ENCODE measurements around the gene CCDC92B.
A peak's percentile ranks its signal among the peaks of the same experiment; 100 is the strongest.

CCDC92B gene

GRCh38 chr17:2777242-2777867, 27.9 kb upstream of the CCDC92B start:
- no peak for DNase-seq

GRCh38 chr17:2776589-2777241, 27.3 kb upstream of the CCDC92B start:
- peak; percentile 67 for DNase-seq

DNA sequence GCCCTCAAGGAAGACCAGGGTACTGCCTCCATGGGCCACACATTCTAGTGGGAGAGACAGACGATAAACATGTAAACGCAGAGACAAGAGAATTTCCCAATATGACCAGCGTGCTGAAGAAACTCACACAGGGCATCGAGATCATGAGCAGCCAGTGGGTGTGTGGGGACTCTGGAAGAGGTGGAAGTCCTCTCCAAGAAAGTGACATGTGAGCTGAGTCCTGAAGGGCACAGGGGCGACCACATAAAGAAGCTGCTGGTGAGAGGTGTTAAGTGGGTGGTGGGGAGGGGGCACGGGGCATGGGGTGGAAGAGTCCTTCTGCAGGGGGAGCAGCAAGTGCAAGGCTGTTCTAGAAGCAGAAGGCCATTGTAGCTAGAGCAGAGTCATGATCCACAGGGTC, 25.8 kb upstream of the CCDC92B start:
- no peak for DNase-seq

- DNase-seq = no peak
These were observed 20.7 kb upstream of the CCDC92B start for GRCh38 chr17:2770129-2770528.

DNA sequence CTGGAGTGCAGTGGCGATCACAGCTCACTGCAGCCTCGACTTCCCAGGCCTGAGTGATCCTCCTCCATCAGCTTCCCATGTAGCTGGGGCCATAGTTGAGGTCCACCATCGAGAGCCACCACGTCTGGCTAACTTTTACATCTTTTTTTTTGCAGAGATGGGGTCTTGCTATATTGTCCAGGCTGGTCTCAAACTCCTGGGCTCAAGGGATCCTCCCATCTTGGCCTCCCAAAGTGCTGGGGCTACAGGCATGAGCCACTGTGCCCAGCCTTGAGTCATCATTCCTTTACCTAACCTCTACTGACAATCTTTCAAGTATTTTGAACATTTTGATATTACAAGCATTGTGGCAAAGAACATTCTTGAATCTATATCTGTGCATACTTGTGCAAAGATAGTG, 9.4 kb upstream of the CCDC92B start:
- no peak for DNase-seq

DNA sequence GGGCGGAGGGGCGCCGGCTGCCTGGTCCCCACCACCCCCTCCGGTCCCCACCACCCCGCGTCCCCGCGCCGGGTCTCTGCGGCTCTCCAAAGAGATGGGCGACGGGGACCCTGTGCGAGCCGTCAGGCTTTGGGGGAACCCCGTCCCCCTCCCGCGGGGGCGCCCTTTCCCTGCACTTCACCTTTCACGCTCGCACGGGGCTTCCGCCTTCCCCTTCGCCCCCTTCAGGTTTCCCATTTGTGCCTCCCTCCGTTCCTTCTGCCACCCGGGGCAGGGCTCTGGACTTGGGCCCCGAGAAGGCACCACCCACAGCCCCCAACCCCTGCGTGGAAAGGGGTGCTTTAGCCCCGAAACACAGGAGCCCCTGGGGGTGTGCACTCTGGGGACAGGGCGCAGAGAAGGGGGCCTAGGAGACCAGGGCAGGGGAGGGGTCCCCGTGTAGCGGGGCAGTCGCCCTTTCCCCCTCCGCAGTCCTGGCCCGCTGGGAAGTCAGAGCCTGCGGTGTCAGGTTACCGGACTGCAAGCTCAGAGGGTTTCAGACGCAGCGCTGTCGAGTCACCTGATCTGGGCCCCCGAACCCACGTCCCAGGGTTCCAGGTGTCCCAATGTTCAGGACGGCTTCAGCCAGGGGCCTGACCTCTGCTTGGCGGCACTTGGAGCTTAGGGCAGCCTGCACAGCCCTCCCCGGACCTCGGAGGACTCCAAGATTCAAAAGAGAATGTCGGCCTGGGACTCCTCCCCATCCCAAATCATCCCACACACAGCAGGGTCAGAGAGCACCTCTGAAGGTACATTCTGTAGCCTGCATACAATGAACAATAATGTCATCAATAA, 6.7 kb upstream of the CCDC92B start:
- no peak for DNase-seq

- DNase-seq = no peak
These were observed 2.0 kb upstream of the CCDC92B start for GRCh38 chr17:2751491-2751890.

- no peak for DNase-seq
These were observed 1.3 kb upstream of the CCDC92B start for GRCh38 chr17:2750721-2751120.

DNA sequence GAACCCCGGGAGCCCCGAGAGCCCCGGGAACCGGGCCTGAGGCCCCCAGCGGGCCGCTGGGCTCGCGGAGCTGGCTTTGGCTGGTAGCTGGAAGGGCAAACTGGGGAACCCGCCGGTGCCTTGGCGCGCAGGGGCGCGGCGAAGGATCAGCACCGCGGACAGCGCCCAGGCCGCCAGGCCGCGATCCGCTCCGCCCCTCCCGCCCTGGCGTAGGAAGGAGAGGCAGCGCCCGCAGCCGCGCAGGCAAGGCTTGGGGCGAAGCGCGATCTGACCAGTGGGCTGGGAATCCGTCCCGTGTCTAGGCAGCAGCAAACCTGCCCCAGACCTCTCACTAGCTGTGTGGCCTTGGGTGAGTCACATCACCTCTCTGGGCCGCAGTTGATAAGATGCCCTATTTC, 331 bp upstream of the CCDC92B start:
- DNase-seq = peak; percentile 91

GRCh38 chr17:2745317-2746037, 4.0 kb downstream of the CCDC92B start:
- DNase-seq = no peak

DNA sequence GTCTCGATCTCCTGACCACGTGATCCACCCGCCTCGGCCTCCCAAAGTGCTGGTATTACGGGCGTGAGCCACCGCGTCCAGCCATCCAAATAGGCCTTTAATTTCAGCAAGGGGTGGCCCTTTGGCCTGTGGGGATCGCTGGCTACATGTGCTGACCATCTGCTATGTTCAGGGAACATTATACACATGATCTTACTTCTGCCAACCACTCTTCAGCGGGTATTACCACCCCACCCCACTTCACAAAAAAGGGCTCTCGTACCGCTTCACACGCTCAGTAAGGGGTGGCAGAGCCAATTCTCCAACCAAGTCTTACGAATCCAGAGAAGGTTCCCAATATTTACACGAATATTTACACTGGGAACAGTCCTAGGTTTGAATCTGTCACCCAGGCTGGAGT, 11.8 kb downstream of the CCDC92B start:
- no peak for DNase-seq

- no peak for DNase-seq
These were observed 12.5 kb downstream of the CCDC92B start for GRCh38 chr17:2736956-2737355.

GRCh38 chr17:2735896-2736295, 13.6 kb downstream of the CCDC92B start:
- no peak for DNase-seq

GRCh38 chr17:2734939-2735338, 14.5 kb downstream of the CCDC92B start:
- no peak for DNase-seq

- no peak for DNase-seq
These were observed 17.6 kb downstream of the CCDC92B start for GRCh38 chr17:2731807-2732206.

- no peak for DNase-seq
These were observed 18.6 kb downstream of the CCDC92B start for GRCh38 chr17:2730764-2731353.

DNA sequence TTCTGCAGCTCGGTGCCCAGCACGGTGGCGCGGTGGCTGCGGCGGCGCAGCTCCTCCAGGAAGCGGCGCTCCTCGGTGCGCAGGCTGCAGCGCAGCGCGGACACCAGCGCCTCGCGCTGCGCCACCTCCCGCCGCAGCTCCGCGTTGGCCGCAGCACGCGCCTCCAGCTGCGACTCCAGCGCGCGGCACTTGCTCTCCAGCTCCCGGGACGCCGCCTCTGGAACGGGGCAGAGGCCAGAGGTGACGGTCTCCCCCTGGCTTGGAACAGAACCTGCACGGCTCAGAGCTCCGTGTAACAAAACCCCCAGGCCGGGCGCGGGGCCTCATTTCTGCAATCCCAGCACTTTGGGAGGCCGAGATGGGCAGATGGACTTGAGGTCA, 24.7 kb downstream of the CCDC92B start:
- peak; percentile 74 for DNase-seq

DNA sequence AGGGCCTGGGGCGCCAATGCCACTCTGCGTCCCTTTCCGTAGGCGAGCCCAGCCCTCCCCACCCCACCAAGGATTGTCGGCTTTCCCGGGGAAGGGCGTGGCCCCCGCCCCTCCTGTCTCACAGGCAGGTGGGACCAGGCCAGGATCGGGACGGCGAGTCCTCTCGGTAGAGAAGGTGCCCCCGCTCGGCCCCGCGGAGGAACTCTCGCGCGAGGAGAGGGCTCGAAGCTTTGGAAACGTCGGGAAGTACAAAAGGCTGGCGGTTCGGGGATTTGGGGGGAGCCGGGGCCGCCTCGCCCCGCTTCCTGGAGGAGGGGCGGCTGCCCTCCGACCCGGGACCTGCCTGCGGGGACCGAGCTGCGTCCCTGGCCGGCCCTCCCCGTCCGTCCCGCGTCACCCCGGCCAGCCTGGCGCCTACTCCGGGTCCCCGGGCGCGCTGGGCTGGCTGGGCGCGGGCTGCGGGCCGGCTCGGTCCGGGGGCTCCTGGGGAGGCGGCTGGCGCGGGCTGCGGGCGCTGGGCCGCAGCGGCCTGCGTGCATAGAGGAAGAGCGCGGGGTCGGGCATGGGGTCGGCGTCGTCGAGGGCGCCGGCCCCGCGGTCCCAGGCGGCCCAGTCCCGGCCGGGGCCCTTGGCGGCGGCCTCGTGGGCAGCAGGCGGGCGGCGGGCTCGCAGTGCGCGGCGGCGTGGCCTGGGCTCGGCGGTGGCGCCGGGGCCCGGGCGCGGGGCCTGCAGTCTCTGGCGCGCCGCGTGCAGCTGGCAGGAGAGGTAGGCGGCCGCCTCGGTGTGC, 25.3 kb downstream of the CCDC92B start:
- DNase-seq = no peak

GRCh38 chr17:2723505-2723996, 25.9 kb downstream of the CCDC92B start:
- DNase-seq = no peak

- DNase-seq = no peak
These were observed 26.8 kb downstream of the CCDC92B start for GRCh38 chr17:2722611-2723010.

DNA sequence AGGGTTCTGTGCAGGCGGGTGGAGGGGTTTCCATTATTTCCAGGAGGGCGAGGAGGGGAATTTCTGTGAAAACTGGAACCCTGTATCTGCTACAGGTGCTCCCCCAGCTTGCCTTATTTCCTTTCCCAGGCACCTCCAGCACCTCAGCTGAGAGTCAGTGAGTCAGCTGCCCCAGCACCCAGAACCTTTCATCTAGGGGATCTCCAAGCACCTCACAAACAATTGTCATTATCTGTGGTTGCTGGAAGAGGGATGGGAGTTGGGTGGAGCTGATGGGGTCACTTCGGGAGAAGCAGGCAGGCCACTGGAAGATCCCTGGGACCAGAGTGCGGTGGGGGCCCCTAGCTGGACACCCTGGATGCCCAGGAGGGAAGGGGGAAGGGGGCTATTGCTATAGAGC, 27.8 kb downstream of the CCDC92B start:
- no peak for DNase-seq

- no peak for DNase-seq
These were observed 29.6 kb downstream of the CCDC92B start for GRCh38 chr17:2719861-2720260.
